Fibroblast of the aortic adventitia (primary cell): ENCODE results near the gene CRYAB. TPM values are rescaled to one million over a fixed set of nuclear protein-coding genes. Genes with fewer than 3 reads are reported as not detected.

Experiments
- DNase-seq: peaks from one replicate; pipeline ENCODE4 v3.0.0-alpha.2; 2010; ENCODE audit warnings: low read depth
- H3K4me3 ChIP-seq: 2 replicates; pipeline ENCODE4 v1.5.1; 2011; ENCODE audit warnings: low read depth, mild to moderate bottlenecking, control low read depth, low read length, moderate library complexity
- total RNA-seq: library from RNA; depleted of rRNA; stranded (reverse); fragments of >200 nt; gene quantifications from 2 replicates; pipeline ENCODE4 v1.2.3, GENCODE V29; 2012; ENCODE audit warnings: low replicate concordance
- TF ChIP-seq, protein P1 (sequence below): IDR thresholded peaks from 2 replicates; pipeline ENCODE4 v1.5.1; 2011; ENCODE audit warnings: mild to moderate bottlenecking, low read length, control low read depth, inconsistent platforms; ENCODE audit not compliant: insufficient read depth

Gene CRYAB
- total RNA-seq, 1 donor, result 60.2 TPM

DNA sequence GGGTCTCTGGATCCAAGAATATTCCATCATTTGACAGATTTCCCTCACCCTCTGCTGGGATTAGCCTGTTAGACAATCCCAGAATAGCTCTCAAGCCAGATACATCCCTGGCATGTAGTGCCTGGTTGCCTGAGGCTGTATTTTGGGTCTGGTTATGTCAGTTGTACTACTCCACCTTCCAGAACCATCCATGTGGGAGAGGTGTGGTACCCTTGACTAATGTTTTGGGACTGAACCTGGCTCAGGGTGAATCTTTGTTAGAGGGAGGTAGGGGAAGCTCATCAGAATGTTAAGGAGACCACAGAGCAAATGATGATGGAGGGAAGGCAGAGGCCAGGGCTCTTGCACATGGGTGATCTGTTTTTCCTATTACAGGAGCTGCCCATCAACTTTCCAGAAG lies 12.4 kb upstream of the CRYAB start:
- no peak for DNase-seq
- TF ChIP-seq, protein P1, sequence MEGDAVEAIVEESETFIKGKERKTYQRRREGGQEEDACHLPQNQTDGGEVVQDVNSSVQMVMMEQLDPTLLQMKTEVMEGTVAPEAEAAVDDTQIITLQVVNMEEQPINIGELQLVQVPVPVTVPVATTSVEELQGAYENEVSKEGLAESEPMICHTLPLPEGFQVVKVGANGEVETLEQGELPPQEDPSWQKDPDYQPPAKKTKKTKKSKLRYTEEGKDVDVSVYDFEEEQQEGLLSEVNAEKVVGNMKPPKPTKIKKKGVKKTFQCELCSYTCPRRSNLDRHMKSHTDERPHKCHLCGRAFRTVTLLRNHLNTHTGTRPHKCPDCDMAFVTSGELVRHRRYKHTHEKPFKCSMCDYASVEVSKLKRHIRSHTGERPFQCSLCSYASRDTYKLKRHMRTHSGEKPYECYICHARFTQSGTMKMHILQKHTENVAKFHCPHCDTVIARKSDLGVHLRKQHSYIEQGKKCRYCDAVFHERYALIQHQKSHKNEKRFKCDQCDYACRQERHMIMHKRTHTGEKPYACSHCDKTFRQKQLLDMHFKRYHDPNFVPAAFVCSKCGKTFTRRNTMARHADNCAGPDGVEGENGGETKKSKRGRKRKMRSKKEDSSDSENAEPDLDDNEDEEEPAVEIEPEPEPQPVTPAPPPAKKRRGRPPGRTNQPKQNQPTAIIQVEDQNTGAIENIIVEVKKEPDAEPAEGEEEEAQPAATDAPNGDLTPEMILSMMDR, result no peak
- H3K4me3 ChIP-seq, result no peak overlapping the region

DNA sequence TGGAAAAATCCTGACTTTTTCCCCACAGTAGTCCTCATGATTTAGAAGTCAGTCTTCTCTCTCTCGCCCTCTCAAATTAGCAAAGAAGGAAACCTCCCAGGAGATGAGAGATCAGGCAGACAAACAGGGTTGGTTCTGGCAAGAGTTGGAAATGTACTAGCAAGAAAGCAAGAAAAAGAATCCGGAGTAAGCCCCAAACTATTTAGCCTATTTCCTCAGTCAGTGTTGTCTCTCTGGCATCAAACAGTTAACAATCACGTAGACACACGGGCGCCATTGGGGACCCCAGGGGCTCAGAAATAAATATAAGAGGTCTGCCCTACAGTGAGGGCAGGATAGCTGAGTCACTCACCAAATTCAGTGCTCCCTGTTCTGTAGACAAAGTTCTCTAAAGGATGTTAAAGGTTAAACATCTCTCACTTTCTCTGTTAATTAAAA lies 11.8 kb upstream of the CRYAB start:
- peak overlapping the region; percentile 17 for H3K4me3 ChIP-seq
- TF ChIP-seq, protein P1, result no peak
- peak; percentile 72 for DNase-seq

DNA sequence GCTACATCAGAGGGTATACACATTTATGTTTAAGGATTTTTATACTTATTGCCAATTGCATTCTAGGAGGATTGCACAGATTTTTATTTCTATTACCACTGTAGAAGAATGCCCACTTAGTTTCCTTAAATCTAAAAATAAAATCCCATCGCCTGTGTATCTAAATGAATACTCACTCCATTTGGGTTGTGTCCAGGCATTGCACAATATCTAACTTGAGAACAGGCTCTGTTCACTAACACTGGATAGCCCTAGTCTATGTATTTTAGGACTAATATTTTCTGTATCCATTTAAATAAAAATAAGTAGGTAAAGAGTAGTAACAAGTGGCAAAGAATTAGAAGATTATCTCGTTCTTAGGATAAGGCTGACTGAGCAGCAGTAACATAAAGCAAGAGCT lies 11.2 kb upstream of the CRYAB start:
- no peak overlapping the region for H3K4me3 ChIP-seq
- peak; percentile 95 for DNase-seq
- TF ChIP-seq, protein P1, result no peak

DNA sequence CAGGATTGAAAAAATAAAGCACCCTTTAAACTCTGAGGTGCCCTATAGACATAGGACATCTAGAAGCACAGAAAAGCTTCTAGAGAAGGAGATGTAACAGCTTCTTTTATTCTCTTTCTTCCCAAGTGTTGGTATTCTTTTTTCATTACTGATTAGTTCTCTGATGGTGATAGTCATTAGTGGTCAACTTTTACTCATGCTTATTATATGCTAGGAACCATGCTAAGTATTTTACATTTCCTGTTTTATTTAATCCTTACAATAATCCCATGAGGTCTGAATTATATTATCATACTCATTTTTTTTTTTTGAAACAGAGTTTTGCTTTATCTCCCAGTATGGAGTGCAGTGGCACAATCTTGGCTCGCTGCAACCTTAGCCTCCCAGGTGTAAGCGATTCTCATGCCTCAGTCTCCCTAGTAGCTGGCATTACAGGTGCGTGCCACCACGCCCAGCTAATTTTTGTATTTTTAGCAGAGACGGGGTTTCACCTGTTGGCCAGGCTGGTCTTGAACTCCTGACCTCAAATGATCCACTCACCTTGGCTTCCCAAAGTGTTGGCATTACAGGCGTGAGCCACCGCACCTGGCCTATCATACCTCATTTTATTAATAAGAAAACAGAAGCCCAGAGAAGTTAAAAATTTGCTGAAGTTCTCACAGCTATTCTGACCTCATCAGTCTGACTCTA lies 10.1 kb upstream of the CRYAB start:
- TF ChIP-seq, protein P1, result no peak
- DNase-seq, result no peak
- no peak overlapping the region for H3K4me3 ChIP-seq

DNA sequence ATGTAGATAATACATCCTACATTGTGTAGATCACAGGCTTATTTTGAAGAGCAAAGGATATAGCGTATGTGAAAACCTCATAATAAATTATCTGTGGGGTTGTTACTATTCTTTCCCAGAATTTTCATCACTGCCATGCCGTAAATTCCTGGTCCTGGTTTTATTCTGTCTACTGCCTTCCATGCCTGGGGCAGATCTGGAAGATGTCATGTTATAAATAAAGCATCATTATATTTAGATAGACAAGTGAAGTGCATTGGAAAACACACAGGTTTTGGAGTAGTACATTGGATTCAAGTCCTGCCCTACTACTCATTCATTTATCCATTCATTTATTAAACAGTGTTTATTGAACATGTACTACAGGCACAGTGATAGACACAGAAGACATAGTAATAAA lies 9.3 kb upstream of the CRYAB start:
- DNase-seq, result no peak
- no peak overlapping the region for H3K4me3 ChIP-seq
- TF ChIP-seq, protein P1, result no peak

DNA sequence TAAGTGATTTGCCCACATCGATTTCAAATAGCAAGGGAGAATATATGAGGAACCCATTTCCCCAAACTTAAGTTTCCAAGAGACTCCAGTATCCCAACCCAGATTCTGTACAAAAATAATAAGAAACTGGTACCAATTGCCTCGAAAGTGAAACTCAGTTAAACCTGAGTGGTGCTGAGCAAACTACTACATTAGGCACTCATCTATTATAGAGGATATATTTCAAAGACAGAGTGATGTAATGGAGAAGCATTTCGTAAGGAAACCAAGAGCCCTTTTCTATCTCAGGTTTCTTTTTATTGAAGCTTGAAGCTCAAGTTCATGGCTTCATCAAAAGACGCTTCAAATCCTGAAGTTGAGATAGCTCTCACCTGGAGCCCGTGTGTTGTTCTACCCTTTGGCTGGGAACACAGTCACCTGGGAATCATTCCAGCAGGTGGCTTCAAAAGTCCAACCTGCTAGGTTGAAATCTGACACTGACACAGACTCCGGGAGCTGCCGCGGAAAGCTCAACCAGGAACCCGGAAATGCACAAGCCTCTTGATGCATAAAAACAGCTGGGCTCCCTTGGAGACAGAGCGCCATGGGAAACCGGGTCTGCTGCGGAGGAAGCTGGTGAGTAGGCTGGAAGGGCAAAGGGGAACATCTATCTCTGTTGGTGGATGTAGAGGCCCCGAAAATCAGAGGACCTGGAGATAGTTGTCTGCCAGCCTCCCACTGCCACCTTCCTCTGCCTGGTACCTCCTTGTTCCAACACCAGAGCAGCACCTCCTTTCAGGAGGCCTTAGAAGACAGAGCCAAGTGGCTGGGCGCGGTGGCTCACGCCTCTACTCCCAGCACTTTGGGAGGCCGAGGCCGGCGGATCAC lies 7.1 kb upstream of the CRYAB start, which contains the start of gene C11orf52:
TSS of gene C11orf52 (plus strand) at position 524 of the 867 bp plus-strand sequence. CDS start at position 584, 60 bp downstream.
- no peak within 1 kb of the TSS for H3K4me3 ChIP-seq
- no peak for DNase-seq
- TF ChIP-seq, protein P1, result no peak
